ENCODE data around the gene PPP1R7.

- TF ChIP-seq CTCF (IDR thresholded peaks at IDR 0.05) (no peak), POLR2AphosphoS5 (IDR thresholded peaks at IDR 0.05) (no peak), POLR2A (IDR thresholded peaks at IDR 0.05) (no peak), EP300 (IDR thresholded peaks at IDR 0.05) (no peak)
Observed at GRCh38 chr2:241153616-241154015, 3.3 kb downstream of the PPP1R7 start.
